OCI-LY3 (cell line): ENCODE data around the gene KCNIP4.

Experiments used
- H2AFZ ChIP-seq: fragments of 200-600, 300-600 bp; shearing (Covaris generic); 2 replicates; pipeline ENCODE4 v1.6.0; 2014; ENCODE audit warnings: antibody characterized with exemption, low read depth, low read length
- H3K27ac ChIP-seq: fragments of 200-600, 300-600 bp; sonication (generic); 2 replicates; pipeline ENCODE4 v1.5.1; 2014; ENCODE audit warnings: mild to moderate bottlenecking, low read length, moderate library complexity, mixed read lengths
- H3K27me3 ChIP-seq: fragments of 200-600, 300-600 bp; sonication (generic); 2 replicates; pipeline ENCODE4 v1.6.1; 2014; ENCODE audit warnings: low read depth, low read length, mixed read lengths
- H3K36me3 ChIP-seq: fragments of 200-600, 300-600 bp; sonication (generic); replicated peaks from 2 replicates; pipeline ENCODE3; 2014; ENCODE audit warnings: low read depth, low read length, mixed read lengths
- H3K4me1 ChIP-seq: fragments of 300-600, 200-600 bp; sonication (generic); 2 replicates; pipeline ENCODE4 v1.6.1; 2014; ENCODE audit warnings: low read length, mixed read lengths
- H3K4me2 ChIP-seq: fragments of 200-600, 300-600 bp; sonication (generic); 2 replicates; pipeline ENCODE4 v1.6.1; 2014; ENCODE audit warnings: low read length, mixed read lengths
- H3K4me3 ChIP-seq: fragments of 300-600, 200-600 bp; sonication (generic); 2 replicates; pipeline ENCODE4 v1.5.1; 2014; ENCODE audit warnings: antibody characterized with exemption, mild to moderate bottlenecking, low read length, moderate library complexity
- H3K79me2 ChIP-seq: fragments of 300-600, 200-600 bp; shearing (Covaris generic); 2 replicates; pipeline ENCODE4 v1.6.1; 2014; ENCODE audit warnings: mild to moderate bottlenecking, low read length, mixed read lengths
- H3K9ac ChIP-seq: fragments of 300-600, 200-600 bp; shearing (Covaris generic); 2 replicates; pipeline ENCODE4 v1.6.0; 2014; ENCODE audit warnings: mild to moderate bottlenecking, low read length, moderate library complexity
- H3K9me3 ChIP-seq: fragments of 200-600, 300-600 bp; shearing (Covaris generic); 2 replicates; pipeline ENCODE4 v1.6.1; 2014; ENCODE audit warnings: low read length, mixed read lengths; ENCODE audit not compliant: insufficient read depth
- H4K20me1 ChIP-seq: fragments of 200-600, 300-600 bp; sonication (generic); 2 replicates; pipeline ENCODE4 v1.6.1; 2016; ENCODE audit warnings: low read length, mixed read lengths; ENCODE audit not compliant: insufficient read depth
- EZH2phosphoT487 ChIP-seq: fragments of 200-600 bp; shearing (Covaris generic); IDR thresholded peaks from 2 replicates; pipeline ENCODE4 v1.6.1; 2018; ENCODE audit warnings: antibody characterized with exemption, mixed run types, low read depth
- TF ChIP-seq, protein P1 (sequence below): fragments of 200-600, 300-600 bp; sonication (generic); IDR thresholded peaks from 2 replicates; pipeline ENCODE4 v1.5.1; 2014; ENCODE audit warnings: antibody characterized with exemption, low read length, low read depth

Gene KCNIP4

DNA sequence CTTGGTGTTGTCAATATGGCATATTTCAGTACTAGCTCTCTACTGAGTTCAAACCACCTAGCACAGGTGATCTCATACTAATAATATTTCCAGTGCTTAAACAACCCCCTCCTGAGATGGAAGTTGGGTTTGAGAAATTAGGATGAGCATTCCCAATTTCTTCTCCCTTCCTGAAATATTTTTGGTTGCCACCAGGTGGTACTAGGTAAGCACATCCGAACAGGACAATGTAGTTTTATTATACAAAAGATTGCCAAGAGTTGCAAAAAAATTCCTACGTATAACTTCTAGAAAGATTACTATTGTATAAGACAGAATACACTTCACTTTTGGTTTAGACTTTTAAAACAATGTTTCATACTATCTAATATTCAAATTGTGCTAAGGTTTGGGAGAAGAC lies 763.8 kb downstream of the KCNIP4 start:
- Histone ChIP-seq H3K9ac (no peak overlapping the region), H3K27me3 (no peaks in the 10 kb centered on the region), H3K4me2 (no peak overlapping the region), H2AFZ (no peak overlapping the region), H3K27ac (no peak overlapping the region), H3K4me1 (no peaks in the 10 kb centered on the region), H3K36me3 (no peaks in the 10 kb centered on the region), H3K4me3 (no peak overlapping the region), H3K9me3 (no peaks in the 10 kb centered on the region), H4K20me1 (no peaks in the 10 kb centered on the region), H3K79me2 (no peaks in the 10 kb centered on the region)
- TF ChIP-seq EZH2phosphoT487: no peak
- TF ChIP-seq, protein P1, sequence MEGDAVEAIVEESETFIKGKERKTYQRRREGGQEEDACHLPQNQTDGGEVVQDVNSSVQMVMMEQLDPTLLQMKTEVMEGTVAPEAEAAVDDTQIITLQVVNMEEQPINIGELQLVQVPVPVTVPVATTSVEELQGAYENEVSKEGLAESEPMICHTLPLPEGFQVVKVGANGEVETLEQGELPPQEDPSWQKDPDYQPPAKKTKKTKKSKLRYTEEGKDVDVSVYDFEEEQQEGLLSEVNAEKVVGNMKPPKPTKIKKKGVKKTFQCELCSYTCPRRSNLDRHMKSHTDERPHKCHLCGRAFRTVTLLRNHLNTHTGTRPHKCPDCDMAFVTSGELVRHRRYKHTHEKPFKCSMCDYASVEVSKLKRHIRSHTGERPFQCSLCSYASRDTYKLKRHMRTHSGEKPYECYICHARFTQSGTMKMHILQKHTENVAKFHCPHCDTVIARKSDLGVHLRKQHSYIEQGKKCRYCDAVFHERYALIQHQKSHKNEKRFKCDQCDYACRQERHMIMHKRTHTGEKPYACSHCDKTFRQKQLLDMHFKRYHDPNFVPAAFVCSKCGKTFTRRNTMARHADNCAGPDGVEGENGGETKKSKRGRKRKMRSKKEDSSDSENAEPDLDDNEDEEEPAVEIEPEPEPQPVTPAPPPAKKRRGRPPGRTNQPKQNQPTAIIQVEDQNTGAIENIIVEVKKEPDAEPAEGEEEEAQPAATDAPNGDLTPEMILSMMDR: no peak

DNA sequence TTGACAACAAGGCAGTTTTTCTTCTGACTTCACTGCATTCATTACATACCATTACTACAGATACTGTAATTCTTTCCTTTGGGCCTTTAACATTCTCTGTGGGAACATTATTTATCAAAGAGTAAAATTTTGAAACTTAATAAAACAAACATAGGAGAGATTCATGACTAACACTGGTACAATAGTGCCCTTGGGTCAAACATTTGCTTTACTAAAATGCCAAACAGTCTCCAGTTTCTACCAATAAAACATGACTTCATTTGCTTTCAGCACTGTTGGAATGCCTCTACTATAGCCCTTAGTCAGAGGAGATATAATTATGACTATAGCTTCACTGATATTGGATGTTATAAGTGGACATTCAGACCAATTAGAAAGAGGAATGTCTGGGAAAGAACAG lies 766.9 kb downstream of the KCNIP4 start:
- no peak overlapping the region for H3K27ac ChIP-seq
- H2AFZ ChIP-seq: no peak overlapping the region
- H3K9ac ChIP-seq: no peak overlapping the region

DNA sequence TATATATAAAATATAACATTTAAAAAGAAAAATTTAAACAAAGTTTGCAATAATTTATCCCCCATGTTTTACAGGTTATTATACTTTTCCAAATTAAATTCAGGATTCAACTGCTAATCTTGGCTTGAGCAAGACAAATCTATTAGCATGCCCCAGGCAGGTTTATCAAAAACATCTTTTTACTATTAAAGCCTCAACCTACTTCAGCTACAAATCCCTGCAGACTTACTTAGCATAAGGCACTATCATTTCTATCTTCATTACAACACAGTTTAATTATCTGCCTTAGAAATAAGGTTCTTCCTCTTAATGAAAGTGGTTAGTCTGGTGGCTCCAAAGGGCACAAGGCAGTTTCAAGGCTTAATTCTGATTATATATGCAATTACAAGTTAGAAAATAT lies 770.7 kb downstream of the KCNIP4 start:
- no peak for TF ChIP-seq EZH2phosphoT487
- TF ChIP-seq, protein P1: no peak
- Histone ChIP-seq H4K20me1 (no peaks in the 10 kb centered on the region), H3K9me3 (no peaks in the 10 kb centered on the region), H3K4me3 (no peak overlapping the region), H3K9ac (no peak overlapping the region), H3K4me1 (no peaks in the 10 kb centered on the region), H3K27me3 (no peaks in the 10 kb centered on the region), H3K27ac (no peak overlapping the region), H3K79me2 (no peaks in the 10 kb centered on the region), H2AFZ (no peak overlapping the region), H3K36me3 (no peaks in the 10 kb centered on the region), H3K4me2 (no peak overlapping the region)

More for the DNA sequence above, 766.9 kb downstream of the KCNIP4 start:
- no peaks in the 10 kb centered on the region for H3K36me3 ChIP-seq
- no peaks in the 10 kb centered on the region for H3K79me2 ChIP-seq
- H4K20me1 ChIP-seq: no peaks in the 10 kb centered on the region
- no peak overlapping the region for H3K4me2 ChIP-seq
- H3K27me3 ChIP-seq: no peaks in the 10 kb centered on the region
- H3K9me3 ChIP-seq: no peaks in the 10 kb centered on the region
- no peaks in the 10 kb centered on the region for H3K4me1 ChIP-seq
- no peak for TF ChIP-seq EZH2phosphoT487
- H3K4me3 ChIP-seq: no peak overlapping the region

DNA sequence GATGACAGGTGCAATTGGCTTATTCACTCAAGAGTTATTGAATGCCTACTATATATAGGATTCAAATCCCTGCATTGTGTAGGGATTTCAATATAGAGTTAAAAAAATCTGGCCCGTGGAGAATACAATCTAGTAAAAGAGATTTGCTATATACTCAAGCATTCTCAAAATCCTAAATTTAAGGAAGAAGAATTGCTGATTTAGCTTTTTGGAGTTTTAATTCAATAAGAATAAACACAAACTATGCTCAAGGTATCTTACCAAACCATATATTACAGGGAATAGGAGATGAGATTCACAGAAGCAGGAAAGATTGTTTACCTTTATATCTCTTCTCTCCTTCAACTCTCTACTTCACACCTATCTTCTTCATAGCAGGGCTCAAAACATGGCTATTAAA lies 771.5 kb downstream of the KCNIP4 start:
- H3K79me2 ChIP-seq: no peaks in the 10 kb centered on the region
- no peaks in the 10 kb centered on the region for H3K36me3 ChIP-seq
- H2AFZ ChIP-seq: no peak overlapping the region
- H4K20me1 ChIP-seq: no peaks in the 10 kb centered on the region
- no peak overlapping the region for H3K9ac ChIP-seq
- no peaks in the 10 kb centered on the region for H3K9me3 ChIP-seq
- TF ChIP-seq EZH2phosphoT487: no peak
- TF ChIP-seq, protein P1: no peak
- no peak overlapping the region for H3K4me3 ChIP-seq
- H3K27me3 ChIP-seq: no peaks in the 10 kb centered on the region
- no peak overlapping the region for H3K4me2 ChIP-seq
- H3K27ac ChIP-seq: no peak overlapping the region
- no peaks in the 10 kb centered on the region for H3K4me1 ChIP-seq

DNA sequence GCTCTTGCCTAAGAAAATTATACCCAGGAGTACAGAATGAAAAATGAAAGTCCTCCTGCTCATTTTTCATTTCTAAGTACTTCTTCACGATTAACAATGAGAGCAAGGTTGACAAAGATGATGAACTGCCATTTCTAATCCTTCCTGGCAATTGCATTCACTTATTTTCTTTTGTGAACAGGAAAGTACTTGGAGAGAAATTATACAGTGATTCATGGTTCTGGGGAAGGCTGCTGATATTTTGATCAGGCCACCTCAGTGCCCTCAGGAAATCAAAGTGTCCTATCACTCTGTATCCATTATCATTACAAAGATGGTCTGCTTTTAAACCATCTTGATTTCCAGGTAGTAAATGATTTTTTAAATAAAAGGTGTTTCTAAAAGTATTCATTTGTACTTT lies 780.9 kb downstream of the KCNIP4 start:
- Histone ChIP-seq H2AFZ (no peak overlapping the region), H3K27me3 (no peaks in the 10 kb centered on the region), H3K27ac (no peak overlapping the region), H3K79me2 (no peaks in the 10 kb centered on the region), H3K36me3 (no peaks in the 10 kb centered on the region), H4K20me1 (no peaks in the 10 kb centered on the region), H3K4me1 (no peaks in the 10 kb centered on the region), H3K9me3 (no peaks in the 10 kb centered on the region), H3K4me2 (no peak overlapping the region), H3K9ac (no peak overlapping the region), H3K4me3 (no peak overlapping the region)
- TF ChIP-seq EZH2phosphoT487: no peak
- TF ChIP-seq, protein P1: no peak
